ENCODE data around the gene CTPS1.

The CTPS1 gene

GRCh38 chr1:40971966-40972365 is 7.5 kb upstream of the CTPS1 start:
- DNase-seq, result no peak

DNA sequence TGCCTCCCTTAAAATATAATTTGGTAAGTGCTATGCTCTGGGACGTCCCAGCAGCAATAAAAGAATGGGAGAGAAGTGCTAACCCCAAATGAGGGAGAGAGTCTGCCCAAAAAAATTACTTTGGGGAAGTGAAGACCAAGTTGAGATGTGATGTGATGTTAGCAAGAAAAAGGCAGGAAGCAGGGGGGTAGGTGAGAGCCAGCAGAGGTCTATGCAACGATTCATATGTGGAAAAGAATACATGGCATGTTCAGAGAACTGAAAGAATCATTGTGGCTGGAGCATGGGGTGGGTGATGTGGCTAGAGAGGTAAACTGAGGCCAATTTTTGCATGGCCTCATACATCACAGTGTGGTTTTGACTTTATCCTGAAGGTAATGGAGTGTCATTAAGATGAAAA is 5.6 kb upstream of the CTPS1 start:
- no peak for DNase-seq

- DNase-seq, result no peak
Observed at GRCh38 chr1:40974945-40975344, 4.6 kb upstream of the CTPS1 start.

GRCh38 chr1:40976952-40977690 is 2.4 kb upstream of the CTPS1 start:
- DNase-seq, result no peak

DNA sequence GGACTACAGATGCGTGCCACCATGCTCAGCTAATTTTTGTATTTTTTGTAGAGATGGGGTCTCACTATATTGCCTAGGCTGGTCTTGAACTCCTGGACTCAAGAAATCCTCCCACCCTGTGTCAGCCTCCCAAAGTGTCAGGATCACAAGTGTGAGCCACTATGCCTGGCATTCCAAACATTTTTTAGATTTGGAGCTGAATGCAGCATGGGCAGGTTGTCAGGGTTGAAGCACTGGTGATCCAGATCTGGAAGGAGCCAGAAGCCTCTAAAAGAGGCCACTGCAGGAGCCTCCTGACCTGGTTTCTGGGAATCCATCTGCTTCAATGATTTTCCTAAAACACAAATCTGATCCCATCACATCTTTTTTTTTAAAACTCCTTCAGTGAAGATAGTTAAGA is 1.8 kb upstream of the CTPS1 start:
- no peak for DNase-seq

DNA sequence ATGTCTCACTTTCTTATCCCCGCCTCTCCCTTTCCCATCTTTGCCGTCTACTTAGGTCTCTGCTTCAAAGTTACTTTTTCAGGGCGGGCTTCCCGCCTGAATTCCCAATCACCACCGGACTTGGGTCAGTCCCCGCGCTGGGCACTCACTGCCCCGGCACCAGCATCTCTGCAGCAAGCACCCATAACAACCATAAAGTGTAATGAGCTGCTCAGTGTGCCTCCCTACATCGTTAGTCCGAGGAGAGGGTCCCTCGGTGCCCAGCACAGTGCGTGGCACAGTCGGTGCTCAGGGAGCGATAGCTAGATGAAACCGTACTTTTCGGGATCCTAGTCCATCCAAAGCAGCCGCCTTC is 633 bp upstream of the CTPS1 start:
- DNase-seq, result no peak

DNA sequence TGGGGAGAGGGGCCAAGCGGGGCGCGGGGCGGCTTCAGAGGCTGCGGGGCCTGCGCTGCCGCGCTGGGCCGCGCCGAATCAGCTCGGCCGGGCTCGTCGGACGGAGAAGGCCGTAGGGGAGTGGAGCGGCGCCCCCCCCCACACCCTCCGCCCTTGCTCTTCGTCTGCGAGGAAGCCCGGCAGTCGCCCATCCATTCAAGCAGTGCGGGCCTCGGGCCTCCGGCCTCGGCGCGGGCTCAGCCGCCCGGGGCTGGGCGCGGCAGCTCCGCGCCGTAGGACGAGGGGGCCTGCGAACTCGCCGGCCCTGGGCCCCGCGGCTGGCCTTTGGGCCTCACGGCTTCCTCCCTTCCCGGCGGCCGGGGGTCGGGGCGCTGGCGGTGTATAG is 564 bp downstream of the CTPS1 start:
- no peak for DNase-seq

DNA sequence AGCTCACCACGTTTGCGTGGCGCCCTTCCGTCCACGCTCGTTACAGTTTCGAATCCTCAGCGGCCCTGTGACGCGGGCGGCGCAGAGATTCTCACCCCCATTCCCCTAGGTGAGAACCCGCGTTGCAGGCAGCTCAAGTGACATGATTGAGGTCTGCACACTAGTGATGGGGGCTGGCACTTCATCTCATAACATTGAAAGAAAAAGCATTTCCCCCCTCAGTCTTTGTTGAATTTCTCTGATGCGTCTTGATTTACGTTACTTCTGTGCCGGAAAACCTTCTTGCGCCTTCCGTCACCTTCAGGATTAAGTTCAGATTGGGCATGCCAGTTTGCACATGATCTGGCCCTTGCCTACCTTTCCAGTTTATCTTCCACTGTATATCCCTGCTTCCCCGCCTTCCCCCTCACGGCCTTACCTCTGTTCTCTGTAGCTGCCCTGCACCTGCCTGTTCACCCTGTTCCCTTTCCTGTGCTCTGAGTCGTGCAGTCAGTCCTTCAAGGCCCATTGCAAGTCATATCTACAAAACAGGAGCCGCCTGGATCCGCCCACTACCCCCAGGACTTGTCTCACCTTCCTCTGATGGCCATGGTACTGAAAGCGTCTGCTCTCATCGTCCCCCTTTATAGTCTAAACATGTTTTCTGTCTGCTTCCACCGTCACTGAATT is 1.1 kb downstream of the CTPS1 start:
- no peak for DNase-seq

- no peak for DNase-seq
Observed at GRCh38 chr1:40981691-40982448, 2.4 kb downstream of the CTPS1 start.

DNA sequence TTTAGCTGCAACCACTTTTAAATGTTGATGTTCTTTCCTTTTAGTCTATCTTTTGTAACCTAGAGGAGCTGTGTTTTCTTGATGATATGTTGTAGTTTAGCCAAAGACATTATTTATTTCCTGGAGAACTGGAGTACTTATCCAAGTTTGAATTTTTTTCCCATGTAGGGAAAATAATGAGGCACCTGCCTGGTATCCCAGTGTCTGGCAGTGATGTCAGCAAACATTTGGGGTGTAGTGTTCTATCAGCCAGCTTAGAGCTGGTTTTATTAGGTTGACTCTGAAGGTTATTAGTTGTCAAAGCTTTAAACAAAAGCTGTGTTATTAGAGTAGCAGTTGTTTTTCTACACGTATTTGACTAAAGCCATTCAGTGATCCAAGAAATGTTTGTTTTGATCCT is 3.2 kb downstream of the CTPS1 start:
- DNase-seq, result no peak

DNA sequence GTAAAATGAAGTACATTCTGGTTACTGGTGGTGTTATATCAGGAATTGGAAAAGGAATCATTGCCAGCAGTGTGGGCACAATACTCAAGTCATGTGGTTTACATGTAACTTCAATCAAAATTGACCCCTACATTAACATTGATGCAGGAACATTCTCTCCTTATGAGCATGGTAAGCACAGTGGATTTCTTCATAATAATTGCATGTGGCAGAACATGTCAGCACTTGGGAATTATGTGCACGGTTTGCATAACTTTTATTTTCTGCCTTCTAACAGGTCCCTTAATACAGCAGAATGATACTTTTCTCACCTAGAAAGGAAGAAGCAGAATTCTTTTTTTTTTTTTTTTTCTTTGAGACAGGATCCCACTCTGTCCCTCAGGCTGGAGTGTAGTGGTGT is 3.8 kb downstream of the CTPS1 start:
- no peak for DNase-seq

DNA sequence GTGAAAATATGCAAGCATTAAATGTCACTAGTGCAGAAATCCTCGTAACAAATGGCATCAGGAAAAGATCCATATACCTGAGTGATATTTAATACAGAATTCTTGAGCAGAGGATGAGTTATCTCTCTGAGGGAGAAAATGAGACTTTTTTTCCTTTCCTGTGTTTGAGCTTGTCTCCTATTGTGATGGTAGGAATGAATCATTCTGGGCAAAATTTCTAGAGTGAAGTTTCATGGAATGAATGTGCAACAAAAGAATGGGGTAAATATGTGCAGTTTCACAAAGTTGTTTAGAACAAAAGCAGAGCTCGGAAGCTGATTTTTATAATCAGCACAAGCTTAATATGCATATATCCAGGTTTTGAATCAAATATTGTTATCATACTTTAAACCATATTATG is 4.6 kb downstream of the CTPS1 start:
- DNase-seq, result no peak

GRCh38 chr1:40984531-40984930 is 5.0 kb downstream of the CTPS1 start:
- no peak for DNase-seq

DNA sequence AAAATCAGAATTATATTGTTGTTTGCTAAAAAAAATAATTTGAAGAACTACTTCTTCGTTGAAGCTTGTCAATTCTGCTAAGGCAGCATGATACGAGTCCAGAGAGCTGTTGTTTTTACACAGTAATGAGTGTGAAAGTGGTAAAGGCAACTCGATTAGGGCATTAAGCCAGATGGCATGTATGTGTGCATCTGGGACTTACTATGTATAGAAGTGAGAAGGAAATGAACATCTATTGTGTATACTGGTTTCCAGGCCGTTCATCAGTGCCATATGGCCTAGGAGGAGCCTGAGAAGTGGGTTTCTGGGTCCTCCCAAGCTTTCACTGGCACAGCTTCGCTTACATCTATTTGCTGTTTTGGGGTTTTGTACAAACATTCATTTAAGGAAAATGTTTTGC is 5.7 kb downstream of the CTPS1 start:
- DNase-seq, result no peak

DNA sequence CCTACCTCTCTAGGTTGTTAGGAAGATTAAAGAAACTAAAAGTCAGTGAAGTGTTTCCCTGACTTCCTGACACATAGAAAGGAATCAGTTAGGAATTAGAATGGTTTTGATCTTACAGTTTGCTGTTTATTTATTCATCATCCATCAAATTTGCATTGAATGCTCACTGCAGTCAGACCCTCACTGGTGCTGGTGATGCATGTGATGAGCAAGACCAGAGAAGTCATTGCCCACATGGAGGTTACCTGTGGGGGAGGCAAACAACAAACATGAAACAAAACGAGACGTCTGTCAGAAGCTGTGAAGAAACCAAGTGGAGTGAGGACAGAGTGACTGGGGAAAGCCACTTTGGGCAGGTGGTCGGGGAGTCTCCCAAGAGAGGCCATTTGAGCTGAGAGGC is 6.4 kb downstream of the CTPS1 start:
- DNase-seq, result no peak

GRCh38 chr1:40986328-40986783 is 6.9 kb downstream of the CTPS1 start:
- no peak for DNase-seq

DNA sequence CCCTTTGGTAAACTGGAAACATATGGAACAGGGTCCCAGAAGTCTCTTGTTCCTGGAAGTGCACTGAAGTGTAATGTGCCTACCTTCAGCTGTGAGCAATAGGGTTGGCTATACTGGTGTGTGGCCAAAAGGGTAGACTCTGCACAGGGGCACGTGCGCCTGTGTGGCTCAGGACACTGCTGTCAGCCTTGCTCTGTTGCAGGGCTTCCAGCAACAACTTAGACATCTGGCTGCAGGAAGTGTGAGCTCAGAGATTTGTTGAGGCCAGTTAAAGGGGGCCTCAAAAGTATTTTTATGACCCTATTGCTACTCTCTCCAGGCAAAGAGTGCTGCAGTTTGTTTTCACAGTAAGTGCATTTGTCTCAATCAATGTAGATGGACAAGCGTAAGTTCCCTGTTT is 7.5 kb downstream of the CTPS1 start:
- no peak for DNase-seq

DNA sequence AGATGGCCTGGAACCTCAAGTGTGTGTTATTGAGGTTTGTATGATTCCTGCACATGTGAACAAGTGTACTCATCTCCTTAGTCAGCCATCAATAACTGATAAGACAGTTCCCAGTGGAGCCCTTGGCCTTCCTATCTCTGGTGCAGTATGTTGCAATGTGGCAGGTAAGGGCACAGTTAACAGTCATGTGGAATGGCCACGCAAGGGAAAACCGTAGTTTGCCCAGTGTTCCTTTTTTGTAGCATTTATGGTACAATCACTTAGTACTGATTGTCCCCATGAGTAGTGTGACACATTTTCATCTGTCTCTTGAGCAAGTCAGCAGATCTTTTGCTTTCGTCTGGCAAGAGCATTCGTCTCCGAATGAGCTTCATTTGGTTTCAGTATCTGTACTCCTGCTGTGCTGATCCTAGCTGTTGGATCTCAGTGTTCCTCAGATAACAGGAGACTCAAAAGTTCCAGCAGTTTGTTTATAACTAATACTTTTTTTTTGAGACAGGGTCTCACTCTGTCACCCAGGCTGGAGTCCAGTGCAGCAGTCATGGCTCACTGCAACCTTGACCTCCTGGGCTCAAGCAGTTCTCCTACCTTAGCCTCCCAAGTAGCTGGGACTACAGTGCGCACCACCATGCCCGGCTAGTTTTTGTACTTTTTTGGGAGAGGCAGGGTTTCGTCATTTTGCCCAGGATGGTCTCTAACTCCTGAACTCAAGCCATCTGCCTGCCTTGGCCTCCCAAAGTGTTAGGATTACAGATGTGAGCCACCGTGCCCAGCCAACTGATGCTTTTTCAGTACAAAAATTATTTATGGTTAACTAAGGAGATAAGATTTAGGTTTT is 8.2 kb downstream of the CTPS1 start:
- no peak for DNase-seq

GRCh38 chr1:40988280-40988679 is 8.8 kb downstream of the CTPS1 start:
- no peak for DNase-seq

- DNase-seq, result no peak
Observed at GRCh38 chr1:40989066-40989465, 9.6 kb downstream of the CTPS1 start.

DNA sequence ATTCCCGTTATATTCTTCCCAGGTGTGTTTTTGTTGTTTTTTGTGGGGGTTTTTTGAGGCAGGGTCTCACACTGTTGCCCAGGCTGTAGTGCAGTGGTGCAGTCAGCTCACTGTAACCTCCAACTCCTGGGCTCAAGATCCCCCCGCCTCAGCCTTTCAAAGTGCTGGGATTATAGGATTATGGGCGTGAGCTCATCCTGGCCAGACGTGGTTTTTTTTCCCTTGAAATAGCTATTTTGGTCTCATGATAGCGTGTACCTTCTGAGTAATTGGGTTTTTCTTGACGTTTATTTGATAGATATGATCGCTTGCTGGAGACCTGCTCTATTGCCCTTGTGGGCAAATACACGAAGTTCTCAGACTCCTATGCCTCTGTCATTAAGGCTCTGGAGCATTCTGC is 17.6 kb downstream of the CTPS1 start:
- DNase-seq, result no peak

DNA sequence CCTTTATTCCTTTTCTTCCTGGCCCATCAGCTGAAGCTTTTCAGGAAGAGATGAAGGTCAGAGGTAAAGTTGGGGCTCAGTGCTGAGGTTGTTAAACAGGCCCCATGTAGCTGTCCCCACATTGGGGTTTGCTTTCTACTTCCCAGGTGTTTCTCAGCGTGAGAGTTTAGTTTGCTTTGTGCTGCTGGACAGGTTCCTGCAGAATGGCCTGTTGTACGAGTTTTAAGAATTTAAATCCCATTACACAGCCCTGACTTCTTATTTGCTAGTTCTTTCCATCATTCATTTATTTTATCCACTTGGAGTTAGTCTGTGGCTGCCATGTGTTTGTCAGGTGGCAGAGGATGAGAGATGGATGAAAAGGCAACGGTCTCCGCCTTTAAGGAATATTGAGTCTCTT is 19.2 kb downstream of the CTPS1 start:
- no peak for DNase-seq

GRCh38 chr1:41003127-41003639 is 23.7 kb downstream of the CTPS1 start:
- DNase-seq, result no peak
